Body of pancreas (tissue), 4 donors: ENCODE measurements around the gene LRRC15.

Experiments used
- POLR2A ChIP-seq, 3 donors: fragments of 450-650 bp; IDR thresholded peaks; one replicate each; pipeline ENCODE4 v1.6.1; 2016; ENCODE audit warnings: antibody characterized with exemption in 3 of 3, mild to moderate bottlenecking in 2 of 3
- TF ChIP-seq, protein P1 (sequence below), 7 experiments: fragments of 450-650 bp in 4 of 7; fragments of 200-600 bp in 3 of 7; sonication (generic) in 3 of 7; IDR thresholded peaks; one replicate each; pipeline ENCODE4 v1.5.1; 2016 to 2019; ENCODE audit warnings: antibody characterized with exemption in 7 of 7

DNA sequence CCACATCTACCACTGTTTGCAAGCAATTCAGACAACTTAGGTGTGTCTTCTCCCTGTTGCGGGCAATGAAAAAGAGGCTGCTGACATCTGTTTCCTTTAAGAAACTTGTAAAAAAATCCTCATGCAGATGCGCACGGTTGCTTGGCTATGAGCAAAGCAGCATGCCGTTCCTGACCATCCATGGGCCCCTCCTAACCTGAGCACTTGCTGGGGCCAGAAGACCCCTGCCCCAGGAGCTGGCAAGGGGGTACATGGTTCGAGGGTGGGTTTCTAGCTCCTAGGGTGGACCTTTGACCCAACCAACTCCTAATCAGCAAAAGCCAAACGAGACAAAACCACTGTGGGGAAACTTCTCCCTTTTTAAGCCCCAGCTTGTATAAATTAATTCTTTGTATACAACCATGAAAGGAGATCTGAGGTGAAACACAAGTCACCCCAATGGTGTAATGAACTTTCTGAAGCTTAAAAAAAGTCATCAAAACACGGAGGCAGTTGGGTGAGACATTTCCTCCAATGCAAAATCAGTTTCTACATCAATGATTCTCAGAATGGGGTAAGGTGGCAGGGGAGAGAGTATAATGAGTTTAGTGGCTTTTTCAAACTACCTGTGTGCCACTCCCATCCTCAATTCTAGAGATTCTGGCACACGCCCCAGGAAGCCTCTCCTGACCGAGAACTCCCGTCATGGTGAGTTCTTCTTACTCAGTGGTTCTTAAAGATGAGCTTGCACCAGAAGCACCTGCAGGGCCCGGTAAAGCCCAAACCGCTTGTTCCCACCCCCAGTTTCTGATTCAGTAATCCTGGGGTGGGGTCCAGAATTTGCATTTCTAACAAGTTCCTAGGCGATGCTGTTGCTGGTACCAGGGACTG, 62.5 kb downstream of the LRRC15 start:
- TF ChIP-seq, protein P1, sequence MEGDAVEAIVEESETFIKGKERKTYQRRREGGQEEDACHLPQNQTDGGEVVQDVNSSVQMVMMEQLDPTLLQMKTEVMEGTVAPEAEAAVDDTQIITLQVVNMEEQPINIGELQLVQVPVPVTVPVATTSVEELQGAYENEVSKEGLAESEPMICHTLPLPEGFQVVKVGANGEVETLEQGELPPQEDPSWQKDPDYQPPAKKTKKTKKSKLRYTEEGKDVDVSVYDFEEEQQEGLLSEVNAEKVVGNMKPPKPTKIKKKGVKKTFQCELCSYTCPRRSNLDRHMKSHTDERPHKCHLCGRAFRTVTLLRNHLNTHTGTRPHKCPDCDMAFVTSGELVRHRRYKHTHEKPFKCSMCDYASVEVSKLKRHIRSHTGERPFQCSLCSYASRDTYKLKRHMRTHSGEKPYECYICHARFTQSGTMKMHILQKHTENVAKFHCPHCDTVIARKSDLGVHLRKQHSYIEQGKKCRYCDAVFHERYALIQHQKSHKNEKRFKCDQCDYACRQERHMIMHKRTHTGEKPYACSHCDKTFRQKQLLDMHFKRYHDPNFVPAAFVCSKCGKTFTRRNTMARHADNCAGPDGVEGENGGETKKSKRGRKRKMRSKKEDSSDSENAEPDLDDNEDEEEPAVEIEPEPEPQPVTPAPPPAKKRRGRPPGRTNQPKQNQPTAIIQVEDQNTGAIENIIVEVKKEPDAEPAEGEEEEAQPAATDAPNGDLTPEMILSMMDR (IDR thresholded peaks at IDR 0.05) = no peak
- no peak for TF ChIP-seq POLR2A (IDR thresholded peaks at IDR 0.05)
